ENCODE data around the gene PPP1R13B. TPM values are rescaled to one million over a fixed set of nuclear protein-coding genes. Genes with fewer than 3 reads are reported as not detected.

Gene PPP1R13B
- total RNA-seq, 4 donors from 2014 or later, result 10.4 to 24.6 (median 11.8) TPM

DNA sequence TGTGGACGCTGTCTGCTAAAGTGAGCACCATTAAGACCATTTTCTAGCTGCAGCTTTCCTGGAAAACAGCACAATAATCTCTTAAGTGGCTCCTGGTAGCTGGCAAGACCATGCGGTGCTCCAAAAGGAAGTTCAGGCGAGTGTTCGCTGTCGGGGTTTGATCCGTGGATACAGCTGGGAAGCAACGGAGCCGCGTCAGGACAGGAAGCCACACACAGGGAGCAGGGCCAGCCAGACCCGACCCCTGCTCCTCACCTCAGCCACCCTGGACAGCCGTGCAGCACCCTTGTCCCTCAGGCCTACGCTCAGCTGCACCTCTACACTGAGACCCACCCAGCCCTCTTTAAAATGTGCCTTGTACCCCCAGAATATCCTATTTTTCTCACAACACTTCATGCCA, 112.4 kb downstream of the PPP1R13B start:
- Histone ChIP-seq H3K36me3 (peaks cover 0 to 41% of the 10 kb centered on the region in 2 donors), H3K27me3 (no peaks in the 10 kb centered on the region), H3K4me1 (peaks cover 0 to 31% of the 10 kb centered on the region in 2 donors), H3K4me3 (no peak overlapping the region), H3K27ac (peak overlapping the region in 2 of 4 donors; percentile 31 to 77), H3K9me3 (no peaks in the 10 kb centered on the region)
- TF ChIP-seq, protein P1, sequence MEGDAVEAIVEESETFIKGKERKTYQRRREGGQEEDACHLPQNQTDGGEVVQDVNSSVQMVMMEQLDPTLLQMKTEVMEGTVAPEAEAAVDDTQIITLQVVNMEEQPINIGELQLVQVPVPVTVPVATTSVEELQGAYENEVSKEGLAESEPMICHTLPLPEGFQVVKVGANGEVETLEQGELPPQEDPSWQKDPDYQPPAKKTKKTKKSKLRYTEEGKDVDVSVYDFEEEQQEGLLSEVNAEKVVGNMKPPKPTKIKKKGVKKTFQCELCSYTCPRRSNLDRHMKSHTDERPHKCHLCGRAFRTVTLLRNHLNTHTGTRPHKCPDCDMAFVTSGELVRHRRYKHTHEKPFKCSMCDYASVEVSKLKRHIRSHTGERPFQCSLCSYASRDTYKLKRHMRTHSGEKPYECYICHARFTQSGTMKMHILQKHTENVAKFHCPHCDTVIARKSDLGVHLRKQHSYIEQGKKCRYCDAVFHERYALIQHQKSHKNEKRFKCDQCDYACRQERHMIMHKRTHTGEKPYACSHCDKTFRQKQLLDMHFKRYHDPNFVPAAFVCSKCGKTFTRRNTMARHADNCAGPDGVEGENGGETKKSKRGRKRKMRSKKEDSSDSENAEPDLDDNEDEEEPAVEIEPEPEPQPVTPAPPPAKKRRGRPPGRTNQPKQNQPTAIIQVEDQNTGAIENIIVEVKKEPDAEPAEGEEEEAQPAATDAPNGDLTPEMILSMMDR (IDR thresholded peaks at IDR 0.05 in 4 of 5, conservative IDR thresholded peaks at IDR 0.05 in 1 of 5), result no peak
- no peak for TF ChIP-seq POLR2A (IDR thresholded peaks at IDR 0.05)
- intact Hi-C loops (cut with DNase I; ENCODE audit: low total_unique reads), result no loop called here
- ATAC-seq (no peak), DNase-seq (no peak)
- in situ Hi-C loops (cut with MboI; ENCODE audit: low sequenced_read_pairs in 4 of 4), result no loop called here

DNA sequence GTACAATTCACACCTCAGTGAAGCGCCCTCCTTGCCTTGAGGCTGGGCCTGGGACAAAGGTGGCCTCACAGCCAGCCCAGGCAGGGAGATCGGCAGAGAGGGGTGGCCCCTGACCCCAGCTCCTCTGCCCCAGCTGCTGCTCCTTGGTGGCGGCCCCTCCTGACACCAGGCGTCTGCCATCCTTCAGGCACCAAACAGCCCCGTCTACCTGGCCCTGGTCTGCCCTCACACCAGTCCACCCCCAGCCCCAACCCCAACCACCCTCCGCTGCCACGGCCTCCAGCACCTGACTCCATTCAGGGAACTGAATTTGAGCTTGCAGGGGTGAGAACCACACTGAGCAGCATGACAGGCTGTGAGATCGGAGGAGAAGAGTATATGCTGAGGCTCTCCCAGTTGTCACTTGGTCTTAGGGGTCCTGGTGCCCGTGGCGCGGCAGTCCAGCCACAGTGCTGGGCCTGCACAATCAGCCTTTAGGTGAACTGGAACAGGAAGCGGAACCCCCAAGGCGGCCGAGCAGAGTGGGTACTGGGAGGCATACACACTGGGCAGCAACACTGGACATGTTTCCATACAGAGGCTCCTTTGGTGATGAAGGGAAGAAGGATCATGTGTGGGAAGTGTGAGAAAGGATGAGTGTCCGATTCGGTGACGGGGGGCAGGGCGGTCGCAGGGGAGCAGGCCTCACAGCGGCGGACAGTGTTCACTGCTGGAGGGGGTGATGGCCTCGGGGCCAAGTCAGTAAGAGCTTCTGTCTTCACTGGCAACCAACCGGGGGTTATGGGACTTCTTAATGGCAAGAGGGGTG, 113.1 kb downstream of the PPP1R13B start:
- H3K4me1 ChIP-seq, result peaks cover 0 to 35% of the 10 kb centered on the region in 2 donors
- DNase-seq (no peak), ATAC-seq (no peak)
- no peaks in the 10 kb centered on the region for H3K9me3 ChIP-seq
- H3K36me3 ChIP-seq, result peaks cover 0 to 42% of the 10 kb centered on the region in 2 donors
- no peak overlapping the region for H3K27ac ChIP-seq
- TF ChIP-seq, protein P1 (IDR thresholded peaks at IDR 0.05 in 4 of 5, conservative IDR thresholded peaks at IDR 0.05 in 1 of 5), result no peak
- no peak for TF ChIP-seq POLR2A (IDR thresholded peaks at IDR 0.05)
- no peaks in the 10 kb centered on the region for H3K27me3 ChIP-seq
- intact Hi-C loops (cut with DNase I; ENCODE audit: low total_unique reads), result no loop called here
- in situ Hi-C loops (cut with MboI; ENCODE audit: low sequenced_read_pairs in 4 of 4), result no loop called here
- H3K4me3 ChIP-seq, result no peak overlapping the region

DNA sequence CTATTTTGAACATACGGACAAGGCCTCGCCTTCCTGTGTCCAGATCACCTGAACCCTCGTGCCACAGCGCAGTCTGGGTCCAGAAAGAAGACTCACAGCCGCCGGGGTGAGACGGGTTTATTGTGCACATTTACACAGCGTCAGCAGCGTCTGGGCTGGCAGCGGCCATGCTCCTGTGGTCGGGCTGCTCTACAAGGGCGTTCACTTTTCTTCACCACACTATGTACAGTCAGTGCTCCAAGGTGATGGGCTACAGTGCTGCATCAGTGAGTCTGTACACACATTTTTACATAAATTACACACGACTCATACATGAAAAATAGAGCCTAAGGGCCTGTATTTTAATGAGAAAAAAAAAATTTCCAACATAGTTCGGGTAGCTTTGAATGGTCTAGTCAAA, 113.7 kb downstream of the PPP1R13B start:
- no peaks in the 10 kb centered on the region for H3K27me3 ChIP-seq
- TF ChIP-seq POLR2A (IDR thresholded peaks at IDR 0.05), result no peak
- TF ChIP-seq, protein P1 (IDR thresholded peaks at IDR 0.05 in 4 of 5, conservative IDR thresholded peaks at IDR 0.05 in 1 of 5), result no peak
- H3K9me3 ChIP-seq, result no peaks in the 10 kb centered on the region
- peaks cover 0 to 43% of the 10 kb centered on the region in 2 donors for H3K36me3 ChIP-seq
- no peak overlapping the region for H3K4me3 ChIP-seq
- H3K4me1 ChIP-seq, result peaks cover 5 to 39% of the 10 kb centered on the region in 2 donors
- in situ Hi-C loops (cut with MboI; ENCODE audit: low sequenced_read_pairs in 4 of 4) (no loop called here), intact Hi-C loops (cut with DNase I; ENCODE audit: low total_unique reads) (no loop called here)
- ATAC-seq (no peak), DNase-seq (no peak)
- no peak overlapping the region for H3K27ac ChIP-seq

DNA sequence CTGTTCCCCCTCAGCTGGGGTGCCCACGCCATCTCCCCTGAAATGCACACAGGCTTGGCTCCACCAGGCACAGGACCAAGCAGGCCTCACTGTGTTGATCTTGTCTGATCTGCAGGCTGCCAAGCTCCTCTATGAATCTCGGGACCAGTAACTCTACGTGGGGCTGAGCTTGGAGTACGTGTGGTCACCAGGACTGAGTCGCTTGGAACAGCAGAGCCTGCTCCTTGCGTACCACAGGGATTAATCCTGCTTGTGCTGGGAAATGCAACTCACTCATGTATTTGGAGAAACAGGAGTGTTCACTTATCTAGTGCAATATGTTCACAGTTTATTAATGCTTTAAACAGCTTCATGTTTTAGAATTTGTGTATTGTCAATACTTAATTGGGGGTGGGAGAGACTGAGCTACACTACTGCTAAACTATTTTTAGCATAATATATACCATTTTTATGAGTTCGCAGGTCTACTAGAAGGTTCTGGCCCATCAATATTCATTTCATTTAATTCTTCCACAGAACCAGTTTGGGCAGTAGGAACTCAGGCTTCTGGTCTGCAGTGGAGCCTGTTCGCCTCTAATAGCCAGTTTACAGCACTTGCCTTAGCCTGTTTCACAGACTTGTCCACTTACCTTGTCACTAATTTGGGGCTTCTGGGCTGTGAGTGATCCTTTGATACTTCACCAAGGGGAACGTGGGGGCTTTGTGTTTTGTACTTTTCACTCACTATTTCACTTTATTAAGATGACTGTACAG, 114.3 kb downstream of the PPP1R13B start:
- DNase-seq (no peak), ATAC-seq (no peak)
- no peaks in the 10 kb centered on the region for H3K27me3 ChIP-seq
- in situ Hi-C loops (cut with MboI; ENCODE audit: low sequenced_read_pairs in 4 of 4), result no loop called here
- H3K4me1 ChIP-seq, result peaks cover 5 to 44% of the 10 kb centered on the region in 2 donors
- H3K36me3 ChIP-seq, result peaks cover 0 to 40% of the 10 kb centered on the region in 2 donors
- H3K9me3 ChIP-seq, result no peaks in the 10 kb centered on the region
- TF ChIP-seq, protein P1 (IDR thresholded peaks at IDR 0.05 in 4 of 5, conservative IDR thresholded peaks at IDR 0.05 in 1 of 5), result no peak
- no peak for TF ChIP-seq POLR2A (IDR thresholded peaks at IDR 0.05)
- H3K27ac ChIP-seq, result peak overlapping the region in 1 of 4 donors; percentile 58
- H3K4me3 ChIP-seq, result no peak overlapping the region
- intact Hi-C loops (cut with DNase I; ENCODE audit: low total_unique reads), result no loop called here
